ELR (cell line): Measurements from ENCODE around the gene TIGD3.

ENCODE experiments used
- DNase-seq: peaks from one replicate; pipeline ENCODE4 v3.0.0-alpha.2; 2015; ENCODE audit warnings: low read depth

The TIGD3 gene

DNA sequence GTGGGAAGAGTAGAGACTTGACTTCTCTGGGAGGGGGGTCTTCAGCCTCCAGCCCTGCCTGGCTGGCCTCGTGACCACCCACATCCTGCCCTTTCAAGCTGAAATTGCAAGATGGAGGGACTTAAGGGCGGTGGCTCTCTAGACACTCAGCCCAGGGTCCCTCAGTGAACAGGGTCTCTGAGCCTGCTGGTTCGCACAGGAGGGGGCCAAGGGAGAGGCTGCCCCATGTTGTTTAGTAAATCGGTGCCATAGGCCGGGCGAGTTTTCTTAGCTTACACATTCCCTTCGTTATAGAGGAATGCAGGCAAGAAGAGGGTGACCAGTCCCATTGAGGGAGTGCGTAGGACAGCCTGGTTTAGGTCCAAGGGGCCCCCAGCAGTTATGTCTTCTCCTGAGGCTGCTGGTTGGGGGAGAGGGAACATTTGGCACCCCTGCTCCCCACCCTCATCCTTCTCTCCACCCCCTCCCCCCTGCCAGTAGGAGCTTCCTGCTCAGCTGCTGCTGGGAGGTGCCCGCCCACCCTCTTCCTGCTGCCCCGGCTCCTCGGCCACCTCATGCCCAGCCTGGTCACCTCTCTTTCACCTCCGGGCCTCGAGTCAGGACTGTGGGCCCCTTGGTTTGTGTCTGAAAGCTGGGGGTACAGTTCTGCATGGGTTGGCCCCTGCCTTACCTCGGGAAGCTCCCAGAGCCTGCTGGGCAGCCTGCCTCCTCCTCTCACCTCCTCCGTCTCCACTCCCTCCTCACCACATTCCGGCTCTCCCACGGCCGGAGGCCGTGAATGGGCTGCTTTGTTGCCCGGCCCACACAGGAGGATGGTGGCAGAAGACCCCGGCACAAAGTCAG is 35.8 kb downstream of the TIGD3 start:
- DNase-seq: peak; percentile 36

DNA sequence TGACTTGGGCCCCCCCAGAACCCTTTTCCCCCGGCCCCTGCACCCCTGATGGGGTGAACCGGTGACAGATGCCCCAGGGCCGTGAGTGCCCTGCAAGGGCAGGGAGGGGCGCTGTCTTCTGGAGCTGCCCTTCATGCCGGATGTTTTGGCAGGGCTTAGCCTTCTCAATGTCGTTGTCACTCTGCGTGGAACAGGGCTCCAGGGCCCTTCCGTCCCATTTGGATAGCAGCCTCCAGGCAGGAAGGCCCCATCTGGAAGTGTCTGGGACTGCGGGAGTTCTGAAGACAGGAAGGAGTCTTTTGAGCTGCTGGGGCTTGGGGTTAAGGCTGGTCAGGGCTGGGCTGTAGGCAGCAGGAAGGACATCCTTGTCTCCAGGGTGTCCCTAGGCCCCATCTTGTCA is 36.4 kb downstream of the TIGD3 start:
- DNase-seq: peak; percentile 60

DNA sequence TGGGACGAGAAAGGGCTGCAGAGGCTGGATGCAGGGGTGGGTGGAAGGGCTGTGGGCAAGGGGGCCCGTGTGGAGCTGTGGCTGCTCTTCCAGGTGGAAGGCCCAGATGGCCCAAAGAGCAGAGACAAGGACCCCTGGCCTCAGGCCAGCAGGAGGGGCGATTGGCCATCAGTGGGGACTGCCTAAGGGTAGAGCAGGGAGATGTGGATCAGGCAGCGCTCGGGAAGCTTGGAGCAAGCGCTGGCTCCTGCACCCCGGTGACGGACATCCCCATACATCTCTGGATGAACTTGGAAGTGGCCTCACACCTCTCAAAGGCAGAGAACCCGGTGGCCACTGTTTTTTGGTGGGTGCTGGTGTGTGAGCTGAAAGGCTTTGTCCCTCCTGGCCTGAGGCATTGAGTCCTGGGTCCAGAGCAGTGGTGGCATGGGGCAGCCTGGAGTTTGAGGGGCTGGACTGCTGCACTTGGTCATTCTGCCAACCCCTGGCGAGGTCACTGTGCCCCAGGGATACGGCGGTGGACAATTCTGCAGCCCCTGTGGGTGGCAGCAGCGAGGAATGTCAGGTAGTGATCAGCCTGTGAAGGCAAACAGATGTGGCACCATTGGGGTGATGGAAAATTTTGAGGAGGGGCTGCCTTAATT is 37.8 kb downstream of the TIGD3 start:
- no peak for DNase-seq

DNA sequence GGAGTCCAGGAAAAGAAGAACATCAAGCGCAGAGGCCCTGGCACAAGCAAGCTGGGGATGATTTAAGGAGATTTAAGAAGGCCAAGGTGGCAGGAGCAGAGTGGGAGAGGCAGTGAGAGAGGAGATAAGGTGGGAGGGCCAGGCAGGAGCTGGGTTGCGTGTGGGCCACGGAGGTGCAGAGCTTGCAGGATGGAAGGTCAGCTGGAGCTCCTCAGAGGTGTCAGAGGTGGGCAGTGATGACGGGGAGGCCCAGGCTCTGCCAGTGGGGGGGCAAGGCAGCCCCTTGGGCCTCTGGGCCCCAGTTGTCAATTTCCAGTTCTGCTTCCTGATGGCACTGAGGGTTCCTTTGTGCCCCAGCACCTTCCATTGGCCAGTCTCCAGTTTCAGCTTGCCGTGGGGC is 38.3 kb downstream of the TIGD3 start:
- DNase-seq: no peak

DNA sequence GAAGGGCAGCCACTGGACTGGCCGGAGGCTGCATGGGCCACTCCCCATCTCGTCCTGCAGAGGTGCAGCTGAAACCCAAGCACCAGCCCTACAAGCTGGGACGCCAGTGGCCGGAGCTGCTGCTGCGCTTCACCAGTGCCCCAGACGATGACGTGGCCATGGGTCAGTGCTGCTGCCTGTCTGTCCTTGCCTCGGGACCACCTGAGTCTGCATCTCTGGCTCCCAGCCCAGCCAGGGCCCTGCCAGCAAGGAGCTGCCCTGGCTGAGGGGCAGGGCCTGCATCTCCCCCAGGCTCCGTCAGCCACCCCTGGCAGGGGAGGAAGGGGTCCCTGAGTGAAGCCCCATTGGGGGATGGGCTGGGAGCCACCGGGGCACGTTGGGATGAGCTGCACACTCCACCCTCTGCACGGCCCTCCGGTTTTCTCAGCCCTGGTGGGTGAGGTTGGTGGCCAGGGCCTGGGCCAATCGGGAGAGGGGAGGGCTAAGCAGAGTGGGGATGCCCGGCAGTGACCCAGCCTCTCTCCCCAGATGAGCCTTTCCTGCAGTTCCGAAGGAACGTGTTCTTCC is 39.0 kb downstream of the TIGD3 start:
- DNase-seq: no peak

DNA sequence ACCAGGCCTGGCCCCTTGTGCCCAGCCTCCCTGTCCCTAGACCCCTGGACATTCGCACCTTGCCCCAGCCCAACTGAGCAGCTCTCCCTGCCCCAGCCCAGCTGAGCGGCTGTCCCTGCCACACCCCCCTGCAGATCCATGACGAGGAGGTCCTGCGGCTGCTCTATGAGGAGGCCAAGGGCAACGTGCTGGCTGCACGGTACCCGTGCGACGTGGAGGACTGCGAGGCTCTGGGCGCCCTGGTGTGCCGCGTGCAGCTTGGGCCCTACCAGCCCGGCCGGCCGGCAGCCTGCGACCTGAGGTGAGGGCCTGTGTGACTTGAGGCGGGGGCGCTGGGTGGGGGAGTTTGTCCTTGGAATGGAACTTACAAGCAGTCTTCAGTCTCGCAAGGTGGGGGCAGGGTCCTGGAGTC is 39.6 kb downstream of the TIGD3 start:
- DNase-seq: no peak

DNA sequence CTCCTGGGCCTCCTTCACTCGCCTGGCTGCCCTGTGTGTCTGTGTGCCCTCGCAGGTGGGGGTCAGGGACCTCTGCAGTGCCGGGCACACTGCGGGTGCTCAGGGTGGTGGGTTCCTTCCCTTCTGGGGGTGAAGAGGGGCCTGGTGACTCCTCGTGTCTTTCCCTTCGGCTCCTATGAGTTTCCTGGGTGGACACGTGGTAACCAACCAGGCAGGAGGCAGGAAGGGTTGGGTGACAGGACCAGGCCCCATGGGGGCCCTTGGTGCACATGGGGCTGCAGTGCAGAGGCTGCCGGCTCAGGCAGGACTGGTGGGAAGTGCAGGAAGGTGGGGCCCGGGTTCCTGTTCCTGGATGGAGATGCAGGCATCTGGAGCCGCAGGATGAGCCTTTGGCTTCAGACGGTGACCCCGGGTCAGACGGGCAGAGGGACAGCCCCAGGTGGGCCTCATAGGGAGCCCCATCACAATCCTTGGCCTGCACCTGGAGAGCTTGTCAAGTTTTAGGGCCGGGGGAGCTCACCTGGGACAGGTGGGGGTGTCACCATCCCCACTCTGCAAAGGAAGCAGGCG is 41.5 kb downstream of the TIGD3 start:
- DNase-seq: no peak

DNA sequence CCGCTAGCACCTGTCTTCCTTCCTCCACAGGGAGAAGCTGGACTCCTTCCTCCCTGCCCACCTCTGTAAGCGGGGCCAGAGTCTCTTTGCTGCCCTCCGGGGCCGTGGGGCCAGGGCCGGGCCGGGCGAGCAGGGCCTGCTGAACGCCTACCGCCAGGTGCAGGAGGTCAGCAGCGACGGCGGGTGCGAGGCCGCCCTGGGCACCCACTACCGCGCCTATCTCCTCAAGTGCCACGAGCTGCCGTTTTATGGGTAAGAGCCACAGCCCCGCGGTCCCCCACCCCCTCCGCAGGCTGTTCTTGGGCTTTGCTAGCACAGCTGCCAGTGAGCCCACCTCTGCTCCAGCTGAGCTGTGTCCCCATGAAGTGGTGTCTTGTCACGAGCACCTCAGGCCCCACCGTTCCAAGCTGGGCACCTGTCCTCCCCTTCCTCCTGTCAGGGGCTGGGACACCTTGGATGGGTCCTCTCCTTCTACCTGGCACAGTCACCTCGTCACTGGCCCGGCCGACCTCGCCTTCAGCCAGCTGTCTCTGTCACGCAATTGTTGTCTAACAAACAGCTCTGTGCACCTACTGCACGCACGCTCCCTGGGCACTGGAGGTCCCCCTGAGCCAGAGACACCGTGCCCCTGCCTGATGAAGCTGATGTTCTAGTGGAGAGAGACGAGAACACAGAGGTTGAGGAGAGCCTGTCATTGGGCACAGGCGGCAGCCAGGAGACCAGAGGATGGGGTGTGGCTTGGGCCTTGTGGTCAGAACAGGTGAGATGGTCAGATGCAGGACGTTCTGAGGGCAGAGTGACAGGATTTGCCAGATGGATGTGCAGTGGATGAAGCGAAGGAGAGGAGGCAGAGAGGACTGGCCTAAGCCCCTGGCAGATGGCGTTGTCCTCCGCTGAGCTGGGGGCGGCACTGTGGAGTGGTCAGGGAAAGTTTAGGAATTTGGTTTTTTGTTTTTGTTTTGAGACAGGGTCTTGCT is 42.5 kb downstream of the TIGD3 start:
- DNase-seq: no peak

DNA sequence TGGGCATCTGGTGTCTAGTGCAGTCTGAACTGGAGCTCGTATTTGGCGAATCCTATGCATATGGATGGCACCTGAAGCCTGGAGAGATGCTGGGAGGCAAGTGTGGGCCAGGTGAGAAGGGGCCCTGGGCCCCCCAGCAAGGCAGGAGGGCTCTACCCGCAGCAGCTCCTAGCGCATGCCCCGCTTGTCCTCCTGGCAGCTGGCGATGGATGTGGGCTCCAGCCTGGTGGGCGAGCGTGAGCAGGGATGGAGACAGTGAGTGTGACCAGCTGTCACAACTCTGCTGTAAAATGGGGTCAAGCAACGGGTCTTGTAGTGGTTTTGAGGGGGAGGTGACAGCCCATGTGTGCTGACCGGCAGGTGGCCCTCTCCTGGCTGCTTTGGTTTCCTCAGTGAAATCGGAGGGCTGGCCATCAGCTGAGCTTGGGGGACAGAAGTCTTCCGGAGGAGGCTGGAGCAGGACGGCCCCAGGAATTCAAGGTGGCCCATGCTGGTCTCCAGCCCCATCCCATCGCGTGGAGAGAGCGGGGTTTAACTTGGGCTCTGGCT is 43.9 kb downstream of the TIGD3 start:
- no peak for DNase-seq

DNA sequence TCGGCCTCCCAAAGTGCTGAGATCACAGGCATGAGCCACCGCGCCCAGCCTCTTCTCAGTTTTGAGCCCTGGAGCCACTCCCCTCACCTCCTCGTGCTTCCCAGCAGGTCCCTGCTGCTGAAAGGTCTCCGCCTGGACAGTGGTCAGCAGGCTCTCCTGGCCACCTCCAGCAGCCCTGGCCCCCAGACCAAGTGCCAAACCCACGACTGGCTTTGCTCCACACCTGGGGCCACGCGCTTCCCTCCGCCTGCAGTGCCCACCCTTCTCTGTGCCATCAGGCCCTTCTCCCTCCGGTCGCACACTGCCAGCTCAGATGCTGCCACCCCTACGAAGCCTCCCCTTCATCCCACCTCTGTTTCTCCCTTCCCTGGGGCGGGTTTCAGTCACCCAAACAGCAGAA is 44.7 kb downstream of the TIGD3 start:
- DNase-seq: no peak

DNA sequence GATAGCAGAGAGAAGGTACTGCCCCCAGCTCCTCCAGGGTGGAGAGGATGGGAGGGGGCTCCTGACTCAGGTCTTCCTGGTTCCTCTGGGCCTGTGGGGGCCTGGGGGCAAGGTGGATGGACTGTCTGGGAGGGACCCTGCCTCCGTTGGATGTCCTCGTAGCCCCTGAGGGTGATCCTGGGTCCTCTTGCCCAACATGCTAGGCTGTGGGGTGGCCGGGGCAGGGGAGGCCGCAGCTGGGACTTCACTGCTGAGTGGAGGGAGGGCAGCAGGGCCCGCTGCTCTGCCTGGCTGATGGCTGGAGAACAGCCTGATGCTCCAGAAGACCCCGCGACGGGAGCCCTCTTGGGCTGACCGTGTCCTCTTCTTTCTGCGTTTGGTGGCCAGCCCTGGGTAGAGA is 45.3 kb downstream of the TIGD3 start:
- DNase-seq: no peak

DNA sequence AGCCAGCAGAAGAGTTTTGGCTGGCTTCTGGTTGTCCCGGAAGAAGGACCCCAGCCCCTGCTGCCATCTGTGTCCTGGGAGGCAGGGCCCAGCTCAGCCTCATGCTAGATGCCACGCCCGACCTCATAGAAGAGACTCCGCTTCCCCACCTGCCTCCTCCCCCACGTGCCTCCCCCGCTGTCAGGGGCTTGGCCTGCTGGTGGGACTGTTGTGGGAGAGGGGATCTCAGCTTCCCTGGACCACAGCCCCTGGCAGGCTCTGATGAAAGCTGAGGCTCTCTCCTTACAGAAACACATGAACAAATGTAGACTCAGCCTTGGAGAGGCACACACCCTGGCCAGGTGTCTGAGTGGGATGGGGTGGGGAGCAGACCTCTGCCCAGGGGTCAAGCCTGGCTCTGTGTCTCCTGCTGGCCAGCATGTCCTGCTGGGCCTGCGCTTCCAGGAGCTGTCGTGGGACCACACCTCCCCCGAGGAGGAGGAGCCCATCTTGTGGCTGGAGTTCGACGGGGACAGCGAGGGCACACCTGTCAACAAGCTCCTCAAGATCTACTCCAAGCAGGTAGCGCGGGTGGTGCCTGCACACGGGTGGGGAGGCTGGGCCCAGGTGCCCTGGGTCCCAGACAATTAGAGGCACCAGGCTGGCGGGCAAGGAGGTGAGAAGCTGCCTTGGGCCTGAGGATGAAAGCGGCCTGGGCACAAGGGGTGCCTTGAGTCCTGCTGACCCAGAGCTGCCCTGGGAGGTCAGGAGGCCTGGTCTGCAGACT is 45.9 kb downstream of the TIGD3 start:
- no peak for DNase-seq

DNA sequence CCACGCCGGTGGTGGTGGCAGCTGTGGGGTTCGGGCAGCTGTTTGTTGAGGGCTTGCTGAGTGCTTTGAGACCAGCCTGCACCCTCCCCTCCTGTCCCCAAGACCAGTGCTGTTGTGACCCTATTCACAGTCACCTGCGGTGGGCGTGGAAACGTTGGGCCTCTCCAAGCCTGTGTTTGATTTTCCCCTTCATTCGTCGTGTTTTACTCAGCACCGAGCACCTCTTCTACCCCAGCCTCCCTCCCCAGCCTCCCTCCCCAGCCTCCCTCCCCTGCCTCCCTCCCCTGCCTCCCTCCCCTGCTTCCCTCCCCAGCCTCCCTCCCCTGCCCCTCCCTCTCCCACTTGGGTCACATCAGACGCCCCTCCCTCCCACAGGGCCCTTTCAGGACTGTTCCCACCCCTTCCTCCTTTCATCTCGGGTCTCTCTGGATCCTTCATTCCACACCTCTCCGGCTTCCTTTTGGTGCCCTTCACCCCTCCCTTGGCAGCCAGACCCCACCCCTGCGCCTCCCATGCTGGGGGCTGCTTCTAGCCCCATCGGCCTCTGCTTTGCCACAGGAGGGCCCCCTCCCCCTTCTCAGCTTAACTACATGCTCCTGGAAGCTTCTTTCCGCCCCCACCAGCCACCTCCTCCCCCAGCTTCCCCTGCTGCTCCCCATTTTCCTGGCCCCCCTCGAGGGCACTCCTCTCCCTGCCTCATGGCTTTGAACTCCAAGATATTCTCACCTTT is 46.7 kb downstream of the TIGD3 start:
- no peak for DNase-seq

DNA sequence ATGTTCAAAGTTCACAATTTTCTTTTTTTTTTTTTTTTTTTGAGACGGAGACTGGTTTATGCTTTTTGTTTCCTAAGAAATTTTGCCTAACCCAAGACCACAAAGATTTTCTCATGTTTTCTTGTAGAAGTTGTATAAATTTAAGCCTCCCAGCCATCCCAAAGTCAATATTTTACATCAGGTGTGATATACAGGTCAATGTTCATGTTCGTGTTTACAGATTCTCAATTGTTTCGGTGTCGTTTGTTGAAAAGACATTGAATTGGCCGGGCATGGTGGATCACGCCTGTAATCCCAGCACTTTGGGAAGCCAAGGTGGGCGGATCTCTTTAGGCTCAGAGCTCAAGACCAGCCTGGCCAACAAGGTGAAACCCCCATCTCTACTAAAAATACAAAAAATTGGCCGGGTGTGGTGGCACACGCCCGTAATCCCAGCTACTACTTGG is 47.3 kb downstream of the TIGD3 start:
- DNase-seq: no peak

DNA sequence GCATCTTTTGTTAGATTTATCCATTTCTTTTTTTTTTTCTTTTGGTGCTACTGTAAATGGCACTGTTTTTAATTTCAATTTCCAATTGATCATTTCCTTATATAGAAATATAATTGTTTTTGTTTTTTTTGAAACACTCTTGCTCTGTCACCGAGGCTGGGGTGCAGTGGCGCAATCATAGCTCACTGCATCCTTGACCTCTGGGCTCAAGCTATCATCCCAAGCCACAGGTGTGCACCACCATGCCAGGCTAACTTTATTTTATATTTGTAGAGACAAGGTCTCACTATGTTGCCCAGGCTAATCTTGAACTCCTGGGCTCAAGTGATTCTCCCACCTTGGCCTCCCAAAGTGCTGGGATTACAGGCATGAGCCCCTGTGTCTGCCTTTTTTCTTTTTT is 48.2 kb downstream of the TIGD3 start:
- DNase-seq: no peak

DNA sequence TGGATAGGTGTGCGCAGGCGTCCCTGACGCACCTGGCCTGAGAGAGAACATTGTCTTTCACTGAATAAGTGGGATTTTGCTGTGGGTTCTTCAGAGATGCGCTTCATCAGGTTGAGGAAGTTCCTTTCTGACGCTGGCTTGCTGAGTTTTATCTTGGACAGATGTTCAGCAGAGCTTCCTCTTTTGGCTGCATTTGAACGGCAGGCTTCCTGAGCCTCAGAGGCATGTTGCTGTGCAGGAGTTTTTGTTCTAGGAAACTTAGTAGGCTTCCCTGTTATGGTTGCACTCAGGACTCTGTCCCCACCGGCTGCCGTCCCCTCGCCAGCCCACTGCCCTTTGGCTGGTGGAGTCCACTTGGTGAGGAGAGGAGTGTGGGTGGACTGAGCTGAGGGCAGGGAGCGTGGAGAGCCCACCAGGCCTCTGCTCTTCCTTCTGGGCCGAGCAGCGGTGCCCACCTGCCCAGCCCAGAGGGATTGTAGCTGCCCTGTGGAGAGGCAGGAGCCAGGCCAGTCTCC is 49.1 kb downstream of the TIGD3 start:
- DNase-seq: no peak

DNA sequence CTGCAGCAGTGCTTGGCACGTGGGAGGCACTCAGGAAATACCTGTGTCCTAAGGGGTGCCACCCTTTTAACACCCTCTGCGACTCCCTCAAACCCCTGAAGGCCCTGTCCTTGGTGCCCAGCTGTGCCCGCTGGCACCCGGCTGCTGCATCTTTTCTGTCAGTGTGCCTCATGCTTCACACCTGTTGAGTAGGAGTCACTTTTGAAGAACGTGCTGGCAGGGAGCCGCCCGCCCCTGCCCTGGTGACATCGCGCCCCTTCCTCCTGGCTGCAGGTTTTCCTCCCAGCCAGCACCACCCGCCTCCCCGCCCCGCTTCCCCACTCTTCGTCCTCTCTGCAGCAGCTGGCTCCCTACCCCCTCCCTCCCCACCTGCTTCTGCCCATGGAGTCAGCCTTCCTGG is 49.7 kb downstream of the TIGD3 start:
- no peak for DNase-seq

DNA sequence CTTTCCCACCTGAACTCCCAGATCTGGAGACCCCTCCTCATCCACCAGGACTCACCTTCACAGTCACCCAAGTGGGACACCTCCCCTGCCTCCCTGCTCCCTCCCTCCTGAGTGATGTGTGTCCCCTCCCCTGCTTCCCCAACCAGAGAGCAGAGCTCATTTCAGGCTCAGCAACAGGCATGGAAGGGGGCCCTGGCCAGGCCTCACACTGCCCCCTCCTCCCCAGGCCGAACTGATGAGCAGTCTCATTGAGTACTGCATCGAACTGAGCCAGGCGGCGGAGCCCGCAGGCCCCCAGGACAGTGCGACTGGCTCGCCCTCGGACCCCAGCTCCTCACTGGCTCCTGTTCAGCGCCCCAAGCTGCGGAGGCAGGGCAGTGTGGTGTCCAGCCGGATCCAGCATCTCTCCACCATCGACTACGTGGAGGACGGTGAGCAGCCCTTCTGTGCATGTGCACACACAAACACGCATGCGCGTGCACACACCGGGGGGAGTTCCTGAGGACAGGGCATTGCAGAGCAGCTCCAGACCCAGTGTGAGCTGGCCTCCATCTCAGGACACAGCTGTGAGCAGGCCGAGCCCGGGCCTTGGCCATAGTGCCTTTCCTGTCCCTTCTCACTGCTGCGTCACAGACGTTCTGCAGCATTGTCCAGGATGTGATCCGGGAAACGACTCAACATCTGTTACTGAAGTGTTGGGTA is 50.2 kb downstream of the TIGD3 start:
- no peak for DNase-seq
